ENCODE results near the gene OR10P1.

Gene OR10P1

DNA sequence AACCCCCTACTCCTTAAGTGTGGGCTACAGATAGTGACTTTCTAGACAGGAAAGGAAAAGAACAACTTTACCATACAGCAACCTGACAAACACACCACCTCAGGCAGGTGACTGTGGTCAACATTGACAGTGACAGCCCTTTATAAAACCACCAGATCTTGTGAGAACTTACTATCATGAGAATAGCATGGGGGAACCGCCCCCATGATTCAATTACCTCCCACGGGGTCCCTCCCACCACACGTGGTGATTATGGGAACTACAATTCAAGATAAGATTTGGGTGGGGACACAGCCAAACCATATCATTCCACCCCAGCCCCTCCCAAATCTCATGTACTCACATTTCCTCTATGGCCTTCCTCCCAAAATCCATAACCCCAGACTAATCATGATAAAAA lies 16.3 kb downstream of the OR10P1 start:
- DNase-seq = no peak

DNA sequence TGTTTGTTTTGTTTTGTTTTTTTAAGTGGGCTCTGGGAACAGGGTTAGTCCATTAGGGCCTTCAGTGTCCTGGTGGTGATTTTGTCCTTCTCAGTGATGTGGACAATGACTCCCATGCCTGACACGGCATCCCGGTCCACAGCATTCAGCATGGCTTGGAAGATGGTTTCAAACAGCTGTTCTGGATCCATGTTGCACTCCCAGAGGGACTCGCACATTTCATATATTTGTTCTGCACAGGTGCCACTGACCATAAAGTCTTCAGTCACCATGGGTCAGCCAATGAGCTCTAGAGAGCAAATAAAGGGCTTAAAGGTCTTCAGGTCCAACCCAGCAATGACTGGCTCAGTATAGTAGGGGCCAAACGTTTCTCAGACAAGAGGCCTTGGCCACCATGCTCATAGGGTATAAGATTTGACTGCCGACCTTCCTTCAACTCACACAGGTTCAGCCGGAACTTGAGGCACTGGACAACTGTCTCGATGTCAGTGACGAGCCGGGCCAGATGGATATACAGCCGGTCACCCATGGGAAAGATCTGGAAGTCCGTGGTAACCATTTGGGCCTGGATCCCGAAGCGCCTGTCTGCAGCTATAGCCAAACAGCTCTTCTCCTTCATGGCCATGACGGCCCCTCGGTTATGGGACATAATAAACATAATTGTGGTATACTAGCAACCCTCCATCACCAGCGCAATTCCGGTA lies 18.0 kb downstream of the OR10P1 start:
- no peak for DNase-seq

DNA sequence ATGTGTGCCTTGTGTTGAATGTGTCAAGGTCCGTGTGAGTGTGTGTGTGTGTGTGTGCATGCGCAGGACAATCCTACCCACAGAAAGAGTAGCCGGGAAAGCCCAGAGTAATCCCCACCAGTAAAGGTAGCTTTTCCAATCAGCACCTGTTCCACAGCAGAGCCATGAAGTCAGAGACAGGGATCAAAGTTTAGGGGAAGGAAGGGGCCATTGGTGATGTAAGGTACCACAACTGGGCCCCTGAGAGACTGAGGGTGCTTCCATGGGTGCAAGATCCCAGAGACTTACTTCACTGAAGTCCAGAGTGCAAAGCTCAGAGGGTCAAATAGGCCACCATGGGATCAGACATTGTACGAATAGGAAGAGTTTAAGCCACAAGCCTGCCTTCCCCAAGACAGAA lies 20.5 kb downstream of the OR10P1 start:
- no peak for DNase-seq

DNA sequence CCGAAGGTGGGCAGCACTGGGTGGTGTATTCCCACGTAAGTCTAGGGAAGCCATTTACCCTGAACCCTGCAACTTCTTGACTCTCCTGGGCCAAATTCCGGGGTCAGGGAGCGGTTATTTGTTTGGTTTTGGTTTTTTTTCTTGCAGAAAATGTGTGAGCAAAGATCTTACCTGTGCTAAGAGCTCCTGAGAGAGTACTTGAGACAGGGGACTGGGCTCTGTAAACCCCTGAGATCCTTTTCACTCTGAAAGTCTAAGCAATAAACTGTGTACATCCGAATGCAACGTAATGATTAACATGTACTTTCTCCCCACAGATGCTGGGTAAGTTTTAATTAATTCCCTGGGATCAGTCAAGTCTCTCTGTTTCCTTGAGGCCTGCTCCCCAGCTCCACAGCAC lies 21.5 kb downstream of the OR10P1 start:
- DNase-seq = no peak

DNA sequence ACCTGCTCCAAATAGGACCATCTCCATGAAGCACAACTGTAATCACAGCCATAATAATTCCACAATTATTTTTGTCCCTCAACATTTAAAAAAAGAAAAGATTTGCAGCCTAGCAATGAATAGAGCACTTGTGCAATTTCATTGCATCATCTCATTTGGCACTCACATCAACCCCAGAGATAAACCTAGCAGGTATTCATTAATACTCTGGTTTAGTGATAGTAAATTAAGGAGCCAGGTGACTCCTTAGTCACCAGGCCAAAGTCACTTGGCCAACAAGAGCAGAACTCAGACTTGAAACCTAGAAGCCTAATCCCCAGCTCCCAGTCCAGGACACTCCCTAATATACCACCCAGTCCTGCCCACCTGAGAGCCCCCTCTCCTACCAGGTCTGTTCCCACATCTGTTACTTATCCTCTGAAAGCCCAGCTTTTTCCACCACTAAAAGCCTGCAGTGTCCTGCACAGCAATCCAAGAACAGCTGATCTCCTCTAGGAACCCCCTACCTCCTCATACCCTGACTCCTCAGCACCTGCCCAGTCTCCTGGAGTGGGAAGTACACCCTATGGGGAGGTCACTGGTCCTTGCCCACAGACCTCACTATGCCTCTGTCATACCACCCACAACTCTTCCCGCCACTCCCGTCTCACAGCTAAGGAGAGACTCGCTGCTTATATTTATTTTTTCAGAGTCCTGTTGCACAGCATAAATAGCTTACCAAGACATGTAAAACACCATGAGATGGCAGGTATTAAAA lies 22.1 kb downstream of the OR10P1 start:
- DNase-seq = no peak

DNA sequence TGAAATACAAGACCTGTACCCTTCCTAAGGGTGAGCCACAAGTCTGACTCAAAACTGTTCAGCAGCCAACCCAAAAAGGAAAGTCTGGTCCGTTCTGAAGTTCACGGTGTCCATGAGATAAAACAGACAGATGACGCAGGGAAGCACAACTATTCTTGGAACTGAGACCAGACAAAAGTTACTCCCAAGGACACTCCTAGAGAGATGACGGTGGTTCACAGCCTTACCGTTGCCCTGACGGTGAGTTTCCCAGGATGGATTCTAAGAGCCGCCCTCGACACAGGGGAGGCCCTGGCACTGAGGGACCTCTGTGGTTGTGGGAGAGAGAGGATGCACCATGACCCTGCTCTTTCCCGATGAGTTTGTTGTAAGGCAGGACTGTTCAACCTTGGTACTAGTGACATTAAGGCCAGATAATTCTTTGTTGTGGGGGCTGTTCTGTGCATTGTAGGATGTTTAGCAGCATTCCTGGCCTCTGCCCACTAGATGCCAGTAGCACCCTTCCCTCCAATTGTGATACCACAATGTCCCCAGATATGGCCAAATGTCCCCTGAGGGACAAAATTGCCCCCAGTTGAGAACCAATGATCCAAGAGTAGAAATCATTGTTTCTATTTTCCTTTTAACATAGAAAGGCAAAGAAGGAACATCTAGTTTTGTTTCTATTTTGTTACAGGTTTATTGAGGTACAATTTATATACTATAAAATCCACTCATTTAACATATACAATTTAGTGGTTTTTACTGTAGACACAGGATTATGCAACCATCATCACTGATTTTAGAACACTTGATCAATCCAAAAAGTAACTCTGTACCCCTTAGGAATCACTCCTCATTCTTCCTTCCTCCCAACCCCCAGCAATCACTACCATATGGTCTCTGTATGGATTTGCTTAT lies 23.0 kb downstream of the OR10P1 start:
- DNase-seq = peak; percentile 17

DNA sequence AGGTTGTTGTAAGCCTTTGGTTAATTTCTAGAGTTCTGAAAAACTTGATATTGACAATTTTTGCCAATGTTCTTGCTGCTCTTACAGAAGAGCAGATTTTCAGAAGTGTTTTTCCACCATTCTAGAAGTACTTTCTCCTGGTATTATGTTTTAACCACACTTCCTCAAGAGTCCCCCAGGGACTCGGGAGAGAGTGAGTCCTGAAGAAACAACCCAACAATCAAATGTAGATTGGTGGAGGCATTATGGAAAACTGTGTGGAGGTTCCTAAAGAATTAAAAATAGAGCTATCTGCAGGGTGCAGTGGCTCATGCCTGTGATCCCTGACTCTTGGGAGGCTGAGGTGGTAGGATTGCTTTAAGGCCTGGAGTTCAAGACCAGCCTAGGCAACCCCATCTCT lies 26.7 kb downstream of the OR10P1 start:
- no peak for DNase-seq

DNA sequence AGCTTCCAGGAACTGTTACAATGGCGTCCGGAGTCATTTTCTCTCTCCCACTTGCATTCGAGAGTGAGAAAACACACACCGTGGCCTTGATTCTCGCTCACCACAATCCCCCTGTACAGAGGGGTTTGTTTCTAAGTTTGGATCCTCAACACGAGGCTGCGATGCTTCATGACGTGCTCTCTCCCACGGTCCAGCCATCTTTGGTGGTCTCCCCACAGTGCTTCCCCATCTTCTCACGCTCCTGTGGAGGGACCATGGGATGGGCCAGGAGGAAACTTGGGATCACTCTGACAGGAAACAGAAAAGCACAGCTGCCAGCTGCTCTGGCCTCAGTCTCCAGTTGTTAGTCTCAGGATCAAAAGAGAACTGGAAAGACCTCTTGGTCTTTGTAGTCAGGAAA lies 28.1 kb downstream of the OR10P1 start:
- DNase-seq = no peak

DNA sequence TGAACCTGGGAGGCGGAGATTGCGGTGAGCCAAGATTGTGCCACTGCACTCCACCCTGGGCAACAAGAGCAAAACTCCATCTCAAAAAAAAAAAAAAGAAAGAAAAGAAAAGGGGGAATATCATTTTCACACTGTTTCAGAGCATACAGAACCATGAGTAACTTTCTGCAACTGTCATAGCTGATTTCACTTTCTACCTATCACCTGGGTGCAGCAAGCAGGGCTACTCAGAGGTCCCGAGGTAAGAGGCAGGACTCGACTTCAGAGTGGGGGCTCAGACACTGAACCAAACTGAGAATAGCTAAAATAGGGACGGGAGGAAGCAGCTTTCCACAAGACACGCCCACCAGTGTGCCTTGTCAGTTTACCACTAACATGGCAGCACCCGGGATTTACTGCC lies 29.8 kb downstream of the OR10P1 start:
- no peak for DNase-seq

DNA sequence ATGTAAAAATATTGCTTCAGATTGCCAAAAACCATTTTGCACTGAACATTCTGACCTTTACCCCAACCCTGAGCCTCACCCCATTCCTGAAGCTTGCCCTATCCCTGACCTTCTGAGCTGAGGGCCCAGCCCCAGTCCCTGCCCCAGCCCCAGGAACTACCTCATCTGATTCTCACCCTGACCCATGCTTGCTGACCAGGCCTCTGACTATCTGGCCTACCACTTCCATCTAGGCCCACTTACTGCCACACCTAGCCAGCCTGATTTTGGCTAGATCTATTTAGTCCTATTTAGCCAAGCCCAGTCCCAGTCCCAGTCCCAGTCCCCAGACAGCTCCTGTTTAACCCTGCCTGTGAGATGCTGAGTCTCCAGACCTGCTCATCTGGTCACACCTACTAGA lies 33.6 kb downstream of the OR10P1 start:
- DNase-seq = no peak

DNA sequence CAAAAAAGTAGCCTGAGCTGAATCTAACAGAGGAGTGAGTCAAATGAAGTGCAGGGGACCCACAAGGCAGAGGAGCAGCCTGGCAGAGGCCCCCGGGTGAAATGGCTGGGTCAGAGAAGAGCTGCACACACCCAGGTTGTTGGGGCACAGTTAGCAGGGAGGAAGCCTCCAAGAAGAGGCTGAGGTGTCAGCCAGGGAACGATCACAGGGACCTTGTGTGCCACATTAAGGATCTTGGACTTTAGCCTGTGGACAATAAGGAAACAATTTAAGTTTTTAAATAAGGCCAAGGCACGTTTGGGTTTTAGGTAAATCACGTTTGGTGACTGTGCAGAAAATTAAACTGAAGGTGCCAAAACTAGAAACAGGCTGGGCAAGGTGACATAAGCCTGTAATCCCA lies 35.1 kb downstream of the OR10P1 start:
- DNase-seq = no peak

DNA sequence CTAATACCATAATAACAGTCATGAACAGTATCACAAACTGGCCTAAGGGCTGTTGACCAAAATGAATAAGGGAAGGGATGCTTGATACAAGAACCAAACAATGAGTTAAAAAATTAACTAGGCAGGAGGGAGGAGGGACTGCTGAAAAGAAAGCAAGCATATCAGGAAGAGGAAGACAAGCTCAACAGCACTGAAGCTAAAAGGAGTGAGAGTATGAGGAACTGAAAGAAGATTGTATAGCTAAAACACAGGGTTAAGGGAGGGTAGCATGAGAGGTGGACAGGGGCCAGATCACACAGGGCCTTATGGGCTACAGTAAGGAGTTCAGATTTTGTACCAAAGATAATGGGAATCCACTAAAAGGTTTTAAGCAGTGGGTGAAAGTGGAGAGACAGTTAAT lies 36.9 kb downstream of the OR10P1 start:
- no peak for DNase-seq

DNA sequence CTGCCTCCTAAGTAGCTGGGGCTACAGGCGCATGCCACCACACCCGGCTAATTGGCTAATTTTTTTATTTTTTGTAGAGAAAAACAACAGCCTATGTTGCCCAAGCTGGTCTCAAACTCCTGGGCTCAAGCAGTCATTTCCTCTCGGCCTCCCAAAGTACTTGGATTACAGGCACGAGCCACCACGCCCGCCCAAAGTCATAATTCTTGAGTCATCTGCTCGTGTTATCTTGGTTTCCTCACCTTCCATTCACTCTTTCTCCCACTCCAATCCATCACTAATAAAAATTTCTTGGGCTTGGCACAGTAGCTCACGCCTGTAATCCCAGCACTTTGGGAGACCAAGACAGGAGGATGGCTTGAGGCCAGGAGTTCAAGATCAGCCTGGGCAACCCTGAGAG lies 39.0 kb downstream of the OR10P1 start:
- no peak for DNase-seq

DNA sequence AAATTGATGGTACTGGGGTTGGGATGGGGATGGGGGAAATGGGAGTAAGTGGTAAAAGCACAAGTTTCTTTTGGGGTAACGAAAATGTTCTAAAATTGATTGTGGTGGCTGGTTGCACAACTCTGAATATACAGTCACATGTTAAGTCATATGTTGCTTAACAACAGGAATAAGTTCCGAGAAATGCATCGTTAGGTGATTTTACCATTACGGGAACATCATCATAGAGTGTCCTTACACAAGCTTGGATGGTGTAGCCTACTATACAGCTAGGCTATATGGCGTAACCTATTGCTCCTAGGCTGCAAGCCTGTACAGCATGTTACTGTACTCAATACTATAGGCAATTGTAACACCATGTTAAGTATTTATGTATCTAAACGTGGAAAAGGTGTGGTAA lies 40.0 kb downstream of the OR10P1 start:
- no peak for DNase-seq

DNA sequence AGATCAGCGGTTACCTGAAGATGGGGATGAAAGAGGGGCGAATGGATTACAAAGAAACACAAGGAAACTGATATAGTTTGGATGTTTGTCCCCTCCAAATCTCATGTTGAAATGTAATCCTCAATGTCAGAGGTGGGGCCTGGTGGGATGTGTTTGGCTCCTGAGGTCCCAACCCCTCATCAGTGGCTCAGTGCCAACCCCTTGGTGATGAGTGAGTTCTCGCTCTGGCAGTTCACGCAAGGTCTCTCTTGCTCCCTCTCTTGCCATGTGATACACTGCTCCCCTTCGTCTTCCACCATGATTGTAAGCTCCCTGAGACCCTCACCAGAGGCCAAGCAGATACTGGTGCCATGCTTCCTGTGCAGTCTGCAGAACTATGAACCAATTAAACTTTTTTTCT lies 43.0 kb downstream of the OR10P1 start:
- no peak for DNase-seq

DNA sequence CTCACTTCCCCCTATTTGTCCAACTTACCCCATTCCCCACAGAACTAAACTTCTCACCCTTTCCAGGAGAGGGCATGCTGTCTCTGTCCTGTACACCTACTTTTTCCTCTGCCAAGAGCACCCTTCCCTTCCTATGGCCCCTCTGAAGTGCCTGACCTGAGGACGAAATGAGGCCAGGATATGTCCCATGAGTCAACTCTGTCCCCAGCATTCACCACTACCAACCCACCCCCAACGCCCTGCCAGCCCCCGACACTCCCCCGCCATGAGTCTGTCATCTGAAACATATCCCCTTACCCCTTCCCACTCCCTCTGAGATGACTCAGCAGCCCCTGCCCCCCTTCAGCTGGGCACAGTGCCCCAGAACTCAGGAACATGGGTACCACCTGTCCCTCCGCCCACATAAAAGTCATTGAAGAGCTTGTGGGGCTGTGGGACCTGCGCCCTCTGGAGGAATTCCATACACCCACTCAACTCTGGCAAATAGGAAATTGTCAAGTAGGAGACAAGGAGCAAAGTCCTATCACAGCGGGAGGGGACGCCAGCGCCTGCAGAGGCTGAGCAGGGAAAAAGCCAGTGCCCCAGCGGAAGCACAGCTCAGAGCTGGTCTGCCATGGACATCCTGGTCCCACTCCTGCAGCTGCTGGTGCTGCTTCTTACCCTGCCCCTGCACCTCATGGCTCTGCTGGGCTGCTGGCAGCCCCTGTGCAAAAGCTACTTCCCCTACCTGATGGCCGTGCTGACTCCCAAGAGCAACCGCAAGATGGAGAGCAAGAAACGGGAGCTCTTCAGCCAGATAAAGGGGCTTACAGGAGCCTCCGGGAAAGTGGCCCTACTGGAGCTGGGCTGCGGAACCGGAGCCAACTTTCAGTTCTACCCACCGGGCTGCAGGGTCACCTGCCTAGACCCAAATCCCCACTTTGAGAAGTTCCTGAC lies 44.7 kb downstream of the OR10P1 start:
- peak; percentile 55 for DNase-seq

DNA sequence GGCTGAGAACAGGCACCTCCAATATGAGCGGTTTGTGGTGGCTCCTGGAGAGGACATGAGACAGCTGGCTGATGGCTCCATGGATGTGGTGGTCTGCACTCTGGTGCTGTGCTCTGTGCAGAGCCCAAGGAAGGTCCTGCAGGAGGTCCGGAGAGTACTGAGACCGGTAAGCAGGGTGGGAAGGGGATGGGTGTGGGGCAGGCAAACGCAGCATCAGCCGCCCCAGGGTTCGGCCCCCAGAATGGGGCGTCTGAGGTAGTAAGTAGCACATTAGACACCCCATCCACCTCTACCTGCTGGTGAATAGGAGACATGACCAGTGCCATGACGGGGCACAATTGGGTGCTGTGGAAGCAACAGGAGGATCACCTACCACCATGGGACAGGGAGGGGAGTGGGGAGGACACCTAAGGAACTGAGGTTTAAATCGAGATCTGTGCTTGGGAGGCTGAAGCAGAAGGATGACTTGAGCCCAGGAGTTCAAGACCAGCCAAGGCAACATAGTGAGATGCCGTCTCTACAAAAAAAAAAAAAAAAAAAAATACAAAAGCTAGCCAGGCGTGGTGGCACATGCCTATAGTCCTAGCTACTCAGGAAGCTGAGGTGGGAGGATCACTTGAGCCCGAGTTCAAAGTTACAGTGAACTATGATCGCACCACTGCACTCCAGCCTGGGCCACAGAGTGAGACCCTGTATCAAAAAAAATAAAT lies 45.5 kb downstream of the OR10P1 start:
- DNase-seq = no peak

DNA sequence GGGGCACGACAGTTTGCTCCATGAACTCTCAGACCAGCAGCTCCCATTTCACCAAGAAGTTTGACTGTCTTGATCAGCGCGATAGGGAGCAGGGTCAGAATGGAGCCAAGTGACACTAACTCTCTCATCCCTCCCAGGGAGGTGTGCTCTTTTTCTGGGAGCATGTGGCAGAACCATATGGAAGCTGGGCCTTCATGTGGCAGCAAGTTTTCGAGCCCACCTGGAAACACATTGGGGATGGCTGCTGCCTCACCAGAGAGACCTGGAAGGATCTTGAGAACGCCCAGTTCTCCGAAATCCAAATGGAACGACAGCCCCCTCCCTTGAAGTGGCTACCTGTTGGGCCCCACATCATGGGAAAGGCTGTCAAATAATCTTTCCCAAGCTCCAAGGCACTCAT lies 47.0 kb downstream of the OR10P1 start:
- no peak for DNase-seq

DNA sequence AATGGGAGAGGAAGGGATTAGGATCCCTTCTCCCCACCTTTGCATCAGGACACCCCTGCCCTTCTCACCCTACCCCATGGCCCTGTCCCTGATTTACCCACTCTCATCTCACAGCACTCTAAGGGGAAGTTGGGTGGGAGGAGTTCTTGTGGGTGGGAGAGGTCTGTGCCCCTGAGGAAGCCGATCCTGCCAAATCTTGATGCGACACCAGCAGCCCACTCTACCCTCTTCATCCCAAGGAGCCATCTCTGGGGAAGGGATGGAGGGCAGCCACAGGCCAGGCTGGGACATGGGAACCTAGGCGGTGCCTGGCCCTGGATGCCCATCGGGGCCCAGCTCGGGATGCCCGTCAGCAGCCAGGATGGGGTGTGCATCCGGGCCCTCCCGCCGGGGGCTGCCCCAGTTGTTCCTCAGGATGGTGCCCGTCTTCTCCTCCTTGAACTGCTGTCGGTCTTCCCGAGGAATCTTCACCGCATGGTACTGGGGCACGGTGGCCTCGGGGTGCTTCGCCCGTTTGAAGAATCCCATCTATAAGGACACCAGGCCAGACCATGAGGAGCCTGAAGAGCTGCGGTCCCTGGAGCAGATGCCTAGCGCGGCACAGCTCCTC lies 48.2 kb downstream of the OR10P1 start:
- no peak for DNase-seq

DNA sequence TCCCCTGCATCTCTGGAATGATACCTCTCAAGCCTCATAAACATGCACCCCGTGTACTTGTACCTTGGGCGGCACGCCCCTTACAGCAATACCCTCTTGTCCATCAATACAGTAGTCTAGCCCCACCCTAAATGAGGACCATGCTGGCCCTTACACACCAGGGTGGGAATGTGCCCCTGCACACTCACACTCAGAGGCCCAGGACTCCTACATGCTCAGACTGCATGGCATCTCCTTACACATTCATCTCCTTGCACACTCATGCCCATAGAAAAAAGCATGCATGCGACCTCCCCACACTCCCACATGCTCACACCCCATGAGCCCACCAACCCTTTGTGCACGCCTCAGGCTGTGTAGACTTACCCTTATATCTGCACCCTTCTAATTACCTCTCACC lies 49.0 kb downstream of the OR10P1 start:
- DNase-seq = no peak

DNA sequence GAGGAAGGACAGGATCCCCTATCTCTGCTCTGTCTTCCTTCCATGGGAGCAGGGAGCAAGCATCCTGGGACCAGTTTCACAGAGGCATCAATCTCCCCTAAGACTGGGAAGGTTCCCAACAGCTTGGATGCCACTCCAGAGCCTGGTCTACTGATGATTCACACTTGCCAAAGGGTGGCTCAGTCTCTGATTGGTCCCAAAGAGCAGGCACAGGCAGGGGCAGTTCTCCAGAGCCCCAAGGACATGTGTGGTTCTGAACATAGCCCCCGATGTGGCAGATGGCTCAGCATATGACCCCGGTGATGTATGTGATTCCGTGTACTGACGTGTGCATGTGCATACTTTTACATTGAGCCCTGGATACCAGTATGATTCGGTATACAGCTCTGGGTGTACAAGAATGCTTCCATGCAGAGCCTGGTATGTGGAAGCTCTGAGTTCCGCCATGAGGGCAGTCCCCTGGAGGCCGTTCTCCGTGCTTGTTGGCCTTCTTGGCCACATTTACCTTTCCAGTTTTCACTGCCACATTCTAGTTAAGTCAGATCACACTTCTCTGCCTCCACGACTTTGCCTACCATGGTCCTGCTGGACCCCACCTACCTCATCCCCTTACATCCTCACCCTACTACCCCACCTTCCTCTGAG lies 49.8 kb downstream of the OR10P1 start:
- DNase-seq = no peak

Measured in NCI-H146 (cell line).